Measurements from ENCODE around the gene BTD. TPM values are rescaled to one million over a fixed set of nuclear protein-coding genes. Genes with fewer than 3 reads are reported as not detected.

Gene BTD
- total and polyA plus RNA-seq, 10 of the 15 experiments (the other 5 are each of a cell fraction or from before 2014, with no cell fraction given) = 3.4 to 10.3 (median 5.0) TPM

DNA sequence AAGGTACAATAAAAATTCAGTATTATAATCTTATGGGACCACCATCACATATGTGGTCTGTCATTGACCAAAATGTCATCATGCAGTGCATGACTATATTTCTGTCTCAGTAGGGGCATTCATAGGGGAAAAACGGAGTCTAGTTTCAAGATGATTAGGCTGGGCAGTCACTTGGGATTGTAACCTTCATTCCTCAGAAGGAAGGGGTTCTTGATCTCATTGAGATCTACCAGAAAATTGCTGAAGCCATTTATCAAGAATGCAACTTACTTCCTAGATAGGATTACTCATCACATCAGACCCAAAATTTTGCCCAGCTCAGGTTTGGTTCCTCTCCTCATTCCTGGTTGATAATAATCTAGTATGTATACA, 37.3 kb downstream of the BTD start (continued):
- TF ChIP-seq, protein P1, sequence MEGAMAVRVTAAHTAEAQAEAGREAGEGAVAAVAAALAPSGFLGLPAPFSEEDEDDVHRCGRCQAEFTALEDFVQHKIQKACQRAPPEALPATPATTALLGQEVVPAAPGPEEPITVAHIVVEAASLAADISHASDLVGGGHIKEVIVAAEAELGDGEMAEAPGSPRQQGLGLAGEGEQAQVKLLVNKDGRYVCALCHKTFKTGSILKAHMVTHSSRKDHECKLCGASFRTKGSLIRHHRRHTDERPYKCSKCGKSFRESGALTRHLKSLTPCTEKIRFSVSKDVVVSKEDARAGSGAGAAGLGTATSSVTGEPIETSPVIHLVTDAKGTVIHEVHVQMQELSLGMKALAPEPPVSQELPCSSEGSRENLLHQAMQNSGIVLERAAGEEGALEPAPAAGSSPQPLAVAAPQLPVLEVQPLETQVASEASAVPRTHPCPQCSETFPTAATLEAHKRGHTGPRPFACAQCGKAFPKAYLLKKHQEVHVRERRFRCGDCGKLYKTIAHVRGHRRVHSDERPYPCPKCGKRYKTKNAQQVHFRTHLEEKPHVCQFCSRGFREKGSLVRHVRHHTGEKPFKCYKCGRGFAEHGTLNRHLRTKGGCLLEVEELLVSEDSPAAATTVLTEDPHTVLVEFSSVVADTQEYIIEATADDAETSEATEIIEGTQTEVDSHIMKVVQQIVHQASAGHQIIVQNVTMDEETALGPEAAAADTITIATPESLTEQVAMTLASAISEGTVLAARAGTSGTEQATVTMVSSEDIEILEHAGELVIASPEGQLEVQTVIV (IDR thresholded peaks at IDR 0.05; ENCODE audit: borderline replicate concordance, partially characterized antibody) = no peak
- TF ChIP-seq RB1 (IDR thresholded peaks at IDR 0.05; ENCODE audit: borderline replicate concordance) (no peak), CBFB (IDR thresholded peaks at IDR 0.05; ENCODE audit: low read depth) (0 out of 2 replicates have a peak, but pooled peaks have one; percentile 34), MYB (IDR thresholded peaks at IDR 0.05; ENCODE audit: borderline replicate concordance, low read depth, low read length) (no peak), ZSCAN29 (IDR thresholded peaks at IDR 0.05) (no peak), RAD51 (IDR thresholded peaks at IDR 0.05) (no peak), TCF3 (IDR thresholded peaks at IDR 0.05; ENCODE audit: borderline replicate concordance, insufficient read depth, low read depth, low read length) (no peak), SMAD1 (IDR thresholded peaks at IDR 0.05; ENCODE audit: low read depth, partially characterized antibody) (no peak), NFYB (IDR thresholded peaks at IDR 0.05; ENCODE audit: insufficient read depth, low read depth, low read length) (no peak), JUNB (IDR thresholded peaks at IDR 0.05) (peak; percentile 89)
- TF ChIP-seq, protein P2, sequence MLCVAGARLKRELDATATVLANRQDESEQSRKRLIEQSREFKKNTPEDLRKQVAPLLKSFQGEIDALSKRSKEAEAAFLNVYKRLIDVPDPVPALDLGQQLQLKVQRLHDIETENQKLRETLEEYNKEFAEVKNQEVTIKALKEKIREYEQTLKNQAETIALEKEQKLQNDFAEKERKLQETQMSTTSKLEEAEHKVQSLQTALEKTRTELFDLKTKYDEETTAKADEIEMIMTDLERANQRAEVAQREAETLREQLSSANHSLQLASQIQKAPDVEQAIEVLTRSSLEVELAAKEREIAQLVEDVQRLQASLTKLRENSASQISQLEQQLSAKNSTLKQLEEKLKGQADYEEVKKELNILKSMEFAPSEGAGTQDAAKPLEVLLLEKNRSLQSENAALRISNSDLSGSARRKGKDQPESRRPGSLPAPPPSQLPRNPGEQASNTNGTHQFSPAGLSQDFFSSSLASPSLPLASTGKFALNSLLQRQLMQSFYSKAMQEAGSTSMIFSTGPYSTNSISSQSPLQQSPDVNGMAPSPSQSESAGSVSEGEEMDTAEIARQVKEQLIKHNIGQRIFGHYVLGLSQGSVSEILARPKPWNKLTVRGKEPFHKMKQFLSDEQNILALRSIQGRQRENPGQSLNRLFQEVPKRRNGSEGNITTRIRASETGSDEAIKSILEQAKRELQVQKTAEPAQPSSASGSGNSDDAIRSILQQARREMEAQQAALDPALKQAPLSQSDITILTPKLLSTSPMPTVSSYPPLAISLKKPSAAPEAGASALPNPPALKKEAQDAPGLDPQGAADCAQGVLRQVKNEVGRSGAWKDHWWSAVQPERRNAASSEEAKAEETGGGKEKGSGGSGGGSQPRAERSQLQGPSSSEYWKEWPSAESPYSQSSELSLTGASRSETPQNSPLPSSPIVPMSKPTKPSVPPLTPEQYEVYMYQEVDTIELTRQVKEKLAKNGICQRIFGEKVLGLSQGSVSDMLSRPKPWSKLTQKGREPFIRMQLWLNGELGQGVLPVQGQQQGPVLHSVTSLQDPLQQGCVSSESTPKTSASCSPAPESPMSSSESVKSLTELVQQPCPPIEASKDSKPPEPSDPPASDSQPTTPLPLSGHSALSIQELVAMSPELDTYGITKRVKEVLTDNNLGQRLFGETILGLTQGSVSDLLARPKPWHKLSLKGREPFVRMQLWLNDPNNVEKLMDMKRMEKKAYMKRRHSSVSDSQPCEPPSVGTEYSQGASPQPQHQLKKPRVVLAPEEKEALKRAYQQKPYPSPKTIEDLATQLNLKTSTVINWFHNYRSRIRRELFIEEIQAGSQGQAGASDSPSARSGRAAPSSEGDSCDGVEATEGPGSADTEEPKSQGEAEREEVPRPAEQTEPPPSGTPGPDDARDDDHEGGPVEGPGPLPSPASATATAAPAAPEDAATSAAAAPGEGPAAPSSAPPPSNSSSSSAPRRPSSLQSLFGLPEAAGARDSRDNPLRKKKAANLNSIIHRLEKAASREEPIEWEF (IDR thresholded peaks at IDR 0.05; ENCODE audit: insufficient replicate concordance, low read depth, low read length) = no peak
- TF ChIP-seq, protein P3, sequence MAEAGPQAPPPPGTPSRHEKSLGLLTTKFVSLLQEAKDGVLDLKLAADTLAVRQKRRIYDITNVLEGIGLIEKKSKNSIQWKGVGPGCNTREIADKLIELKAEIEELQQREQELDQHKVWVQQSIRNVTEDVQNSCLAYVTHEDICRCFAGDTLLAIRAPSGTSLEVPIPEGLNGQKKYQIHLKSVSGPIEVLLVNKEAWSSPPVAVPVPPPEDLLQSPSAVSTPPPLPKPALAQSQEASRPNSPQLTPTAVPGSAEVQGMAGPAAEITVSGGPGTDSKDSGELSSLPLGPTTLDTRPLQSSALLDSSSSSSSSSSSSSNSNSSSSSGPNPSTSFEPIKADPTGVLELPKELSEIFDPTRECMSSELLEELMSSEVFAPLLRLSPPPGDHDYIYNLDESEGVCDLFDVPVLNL (IDR thresholded peaks at IDR 0.05; ENCODE audit: low read depth, low read length) = no peak
